Measurements from ENCODE around the gene ZSCAN30. TPM values are rescaled to one million over a fixed set of nuclear protein-coding genes. Genes with fewer than 3 reads are reported as not detected.

The ZSCAN30 gene
- total and polyA plus RNA-seq, 12 donors, result 16.0 to 34.0 (median 22.0) TPM

DNA sequence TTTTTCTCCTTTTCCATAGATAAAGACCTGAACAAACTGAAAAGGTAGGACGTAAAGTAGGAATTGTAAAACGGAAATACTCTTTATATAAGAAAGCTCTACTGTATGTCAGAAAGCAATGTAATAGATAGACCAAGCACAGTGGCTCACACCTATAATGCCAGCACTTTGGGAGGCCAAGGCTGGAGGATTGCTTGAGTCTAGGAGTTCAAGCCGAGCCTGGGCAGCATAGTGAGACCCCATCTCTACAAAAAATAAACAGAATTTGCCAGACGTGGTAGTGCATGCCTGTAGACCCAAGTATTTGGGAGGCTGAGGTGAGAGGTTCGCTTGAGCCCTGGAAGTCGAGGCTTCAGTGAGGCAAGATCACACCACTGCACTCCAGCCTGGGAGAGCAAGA, 41.6 kb downstream of the ZSCAN30 start:
- Histone ChIP-seq H3K36me3 (replicated peaks in 1 of 2) (peaks cover 0 to 44% of the 10 kb centered on the region in 2 donors), H3K4me1 (replicated peaks in 1 of 2) (no peaks in the 10 kb centered on the region), H3K27ac (no peak overlapping the region), H3K27me3 (no peaks in the 10 kb centered on the region), H3K4me3 (no peak overlapping the region), H3K9me3 (replicated peaks in 1 of 3) (peaks cover 0 to 29% (median 0%) of the 10 kb centered on the region in 3 donors)
- no peak for TF ChIP-seq CTCF (IDR thresholded peaks at IDR 0.05)
- no peak for TF ChIP-seq POLR2A (IDR thresholded peaks at IDR 0.05)
- intact Hi-C loops (cut with DNase I), result loop anchor here (10.0 kb wide), 2 partner anchors 56 to 96 kb away; partner anchors contain the start of gene ZNF24 (in 1 of the 2)
- DNase-seq, result no peak
- whole genome bisulfite sequencing, 4 donors, result 94 to 97% (median 95%) methylated on average over 6 of the region's 6 CpGs

DNA sequence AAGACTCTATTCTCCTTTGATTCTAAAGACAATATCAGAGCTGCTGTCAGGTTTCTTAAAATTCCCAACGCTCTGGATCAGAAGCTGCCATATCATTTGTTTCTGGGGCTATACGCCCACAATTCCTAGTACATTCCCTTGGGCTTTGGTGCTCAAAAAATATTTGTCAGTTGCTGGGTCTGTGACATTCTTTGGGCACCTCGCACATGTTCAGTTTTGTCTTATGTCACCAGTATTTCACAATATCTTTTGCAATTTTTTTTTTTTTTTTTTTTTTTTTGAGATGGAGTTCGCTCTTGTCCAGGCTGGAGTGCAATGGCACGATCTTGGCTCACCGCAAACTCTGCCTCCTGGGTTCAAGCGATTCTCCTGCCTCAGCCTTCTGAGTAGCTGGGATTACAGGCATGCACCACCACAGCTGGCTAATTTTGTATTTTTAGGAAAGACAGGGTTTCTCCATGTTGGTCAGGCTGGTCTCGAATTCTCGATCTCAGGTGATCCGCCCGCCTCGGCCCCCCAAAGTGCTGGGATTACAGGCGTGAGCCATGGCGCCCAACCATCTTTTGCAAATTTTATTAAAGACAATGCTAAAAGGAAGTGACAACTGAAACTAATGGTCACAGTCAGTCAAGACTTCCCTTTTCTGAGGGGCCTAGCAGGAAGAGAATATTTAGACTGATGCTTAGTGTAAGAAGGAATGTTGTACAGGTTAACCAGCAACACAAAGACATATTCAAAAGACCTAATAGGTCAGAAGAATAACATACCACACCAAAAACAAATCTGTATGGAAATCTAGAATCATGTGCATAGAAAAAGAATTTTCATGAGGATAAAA, 42.4 kb downstream of the ZSCAN30 start:
- no peak overlapping the region for H3K27ac ChIP-seq
- no peak for TF ChIP-seq CTCF (IDR thresholded peaks at IDR 0.05)
- TF ChIP-seq POLR2A (IDR thresholded peaks at IDR 0.05), result no peak
- H3K9me3 ChIP-seq (replicated peaks in 1 of 3), result peaks cover 0 to 23% (median 0%) of the 10 kb centered on the region in 3 donors
- no peaks in the 10 kb centered on the region for H3K27me3 ChIP-seq
- intact Hi-C loops (cut with DNase I), result loop anchor here (10.0 kb wide), 2 partner anchors 57 to 97 kb away; partner anchors contain the start of gene ZNF24 (in 1 of the 2)
- no peak for DNase-seq
- H3K36me3 ChIP-seq (replicated peaks in 1 of 2), result peaks cover 0 to 52% of the 10 kb centered on the region in 2 donors
- H3K4me3 ChIP-seq, result no peak overlapping the region
- WGBS, 4 donors, result 92 to 95% (median 94%) methylated on average over 14 of the region's 14 CpGs
- H3K4me1 ChIP-seq (replicated peaks in 1 of 2), result peaks cover 0 to under 1% of the 10 kb centered on the region in 2 donors

DNA sequence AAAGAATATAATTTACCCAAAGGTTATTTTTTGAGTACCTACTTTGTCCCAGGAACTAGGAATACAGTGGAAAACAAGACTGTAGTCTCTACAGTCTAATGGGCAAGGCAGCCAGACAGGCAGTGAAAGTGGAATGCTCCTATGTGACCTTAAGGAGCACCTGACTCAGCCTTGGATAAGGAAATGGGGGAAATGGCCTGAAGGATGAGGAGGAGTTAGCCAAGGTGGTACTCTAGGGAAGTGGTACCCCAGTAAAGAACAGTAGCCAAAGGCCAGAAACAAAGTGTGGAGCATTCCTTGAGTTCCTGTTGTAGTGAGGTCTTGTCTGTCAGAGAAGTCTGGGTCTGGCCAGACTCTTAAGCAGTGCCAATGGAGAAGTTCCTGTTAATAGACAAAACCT, 43.2 kb downstream of the ZSCAN30 start:
- no peak for TF ChIP-seq CTCF (IDR thresholded peaks at IDR 0.05)
- no peak for TF ChIP-seq POLR2A (IDR thresholded peaks at IDR 0.05)
- DNase-seq, result no peak
- peak overlapping the region in 1 of 5 donors; percentile 6 for H3K27ac ChIP-seq
- peaks cover 0 to 8% of the 10 kb centered on the region in 2 donors for H3K4me1 ChIP-seq (replicated peaks in 1 of 2)
- no peak overlapping the region for H3K4me3 ChIP-seq
- H3K36me3 ChIP-seq (replicated peaks in 1 of 2), result peaks cover 0 to 54% of the 10 kb centered on the region in 2 donors
- H3K27me3 ChIP-seq, result no peaks in the 10 kb centered on the region
- peaks cover 0 to 23% (median 0%) of the 10 kb centered on the region in 3 donors for H3K9me3 ChIP-seq (replicated peaks in 1 of 3)
- intact Hi-C loops (cut with DNase I), result loop anchor here (10.0 kb wide), 2 partner anchors 58 to 98 kb away; partner anchors contain the start of gene ZNF24 (in 1 of the 2)

GRCh38 chr18:35245719-35246317, 44.2 kb downstream of the ZSCAN30 start:
- TF ChIP-seq CTCF (IDR thresholded peaks at IDR 0.05) (no peak), POLR2A (IDR thresholded peaks at IDR 0.05) (no peak)
- Histone ChIP-seq H3K9me3 (replicated peaks in 1 of 3) (peaks cover 0 to 15% (median 0%) of the 10 kb centered on the region in 3 donors), H3K27ac (no peak overlapping the region), H3K36me3 (replicated peaks in 1 of 2) (peaks cover 0 to 54% of the 10 kb centered on the region in 2 donors), H3K27me3 (no peaks in the 10 kb centered on the region), H3K4me3 (no peak overlapping the region), H3K4me1 (replicated peaks in 1 of 2) (peaks cover 0 to 12% of the 10 kb centered on the region in 2 donors)
- no peak for DNase-seq
- intact Hi-C loops (cut with DNase I), result loop anchor here (10.0 kb wide), 2 partner anchors 59 to 99 kb away; partner anchors contain the start of gene ZNF24 (in 1 of the 2)
- WGBS, 4 donors, result 98 to 99% (median 99%) methylated on average over 4 of the region's 4 CpGs
